ENCODE measurements around the gene MYH10.

MYH10 gene

DNA sequence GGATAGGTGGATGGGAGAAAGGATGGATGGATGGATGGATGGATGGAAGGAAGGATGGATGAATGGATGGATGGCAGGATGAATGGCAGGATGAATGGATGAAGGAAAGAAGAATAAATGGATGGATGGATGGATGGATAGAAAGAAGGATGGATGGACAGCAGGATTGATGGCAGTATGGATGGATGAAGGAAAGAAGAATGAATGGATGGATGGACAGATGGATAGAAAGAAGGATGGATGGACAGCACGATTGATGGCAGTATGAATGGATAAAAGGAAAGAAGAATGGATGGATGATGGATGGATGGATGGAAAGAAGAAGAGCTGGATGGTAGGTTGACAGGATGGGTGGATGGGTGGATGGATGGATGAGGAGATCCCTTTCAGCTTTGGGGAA, 9.2 kb upstream of the MYH10 start:
- in situ Hi-C loops (cut with MboI; ENCODE audit: low sequenced_read_pairs, unreplicated experiment), result no loop called here
- TF ChIP-seq, protein P1, sequence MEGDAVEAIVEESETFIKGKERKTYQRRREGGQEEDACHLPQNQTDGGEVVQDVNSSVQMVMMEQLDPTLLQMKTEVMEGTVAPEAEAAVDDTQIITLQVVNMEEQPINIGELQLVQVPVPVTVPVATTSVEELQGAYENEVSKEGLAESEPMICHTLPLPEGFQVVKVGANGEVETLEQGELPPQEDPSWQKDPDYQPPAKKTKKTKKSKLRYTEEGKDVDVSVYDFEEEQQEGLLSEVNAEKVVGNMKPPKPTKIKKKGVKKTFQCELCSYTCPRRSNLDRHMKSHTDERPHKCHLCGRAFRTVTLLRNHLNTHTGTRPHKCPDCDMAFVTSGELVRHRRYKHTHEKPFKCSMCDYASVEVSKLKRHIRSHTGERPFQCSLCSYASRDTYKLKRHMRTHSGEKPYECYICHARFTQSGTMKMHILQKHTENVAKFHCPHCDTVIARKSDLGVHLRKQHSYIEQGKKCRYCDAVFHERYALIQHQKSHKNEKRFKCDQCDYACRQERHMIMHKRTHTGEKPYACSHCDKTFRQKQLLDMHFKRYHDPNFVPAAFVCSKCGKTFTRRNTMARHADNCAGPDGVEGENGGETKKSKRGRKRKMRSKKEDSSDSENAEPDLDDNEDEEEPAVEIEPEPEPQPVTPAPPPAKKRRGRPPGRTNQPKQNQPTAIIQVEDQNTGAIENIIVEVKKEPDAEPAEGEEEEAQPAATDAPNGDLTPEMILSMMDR (IDR thresholded peaks at IDR 0.05; ENCODE audit: borderline replicate concordance, control extremely low read depth, extremely low read depth, insufficient read depth, missing control alignments), result no peak

DNA sequence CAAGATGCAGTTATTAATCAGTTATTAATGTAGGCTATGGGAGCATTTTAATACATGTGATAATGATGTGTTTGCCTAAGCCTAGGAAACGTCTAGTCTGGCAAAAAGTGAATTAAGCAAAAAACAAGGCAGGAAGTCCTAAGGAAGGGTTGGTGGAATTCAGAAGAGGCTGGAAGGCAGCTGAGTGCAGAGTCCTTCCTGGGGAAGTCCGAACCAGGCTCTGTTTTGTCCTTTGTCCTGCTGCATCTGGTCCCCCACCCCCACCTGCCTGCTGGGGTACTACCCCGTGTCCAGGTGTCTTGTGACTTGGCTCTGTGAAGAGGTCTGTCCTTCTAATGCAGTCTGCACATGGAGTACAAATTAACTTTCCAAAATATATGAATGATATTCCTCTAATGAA, 1.5 kb upstream of the MYH10 start:
- no peak for DNase-seq (ENCODE audit: low spot score)
- in situ Hi-C loops (cut with MboI; ENCODE audit: low sequenced_read_pairs, unreplicated experiment), result no loop called here
- TF ChIP-seq, protein P1 (IDR thresholded peaks at IDR 0.05; ENCODE audit: borderline replicate concordance, control extremely low read depth, extremely low read depth, insufficient read depth, missing control alignments), result no peak

More for the DNA sequence above, 9.2 kb upstream of the MYH10 start:
- DNase-seq (ENCODE audit: low spot score), result no peak

DNA sequence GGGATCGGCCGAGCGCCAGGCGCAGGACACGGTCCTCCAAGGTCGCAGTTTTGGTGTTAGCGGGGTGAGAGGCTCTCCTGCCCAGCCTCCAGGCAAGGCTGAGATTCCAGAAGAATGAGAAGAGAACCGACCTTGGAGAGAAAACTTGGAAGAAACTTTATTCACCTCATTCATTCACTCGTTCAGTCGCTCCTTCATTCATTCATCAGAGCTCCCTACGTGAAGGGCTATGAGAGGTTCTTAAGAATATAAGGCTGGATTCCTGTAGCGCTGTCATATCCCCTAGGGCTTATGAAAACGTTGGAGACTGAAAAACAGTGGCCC, 991 bp upstream of the MYH10 start:
- DNase-seq (ENCODE audit: low spot score), result no peak
- in situ Hi-C loops (cut with MboI; ENCODE audit: low sequenced_read_pairs, unreplicated experiment), result no loop called here
- TF ChIP-seq, protein P1 (IDR thresholded peaks at IDR 0.05; ENCODE audit: borderline replicate concordance, control extremely low read depth, extremely low read depth, insufficient read depth, missing control alignments), result no peak

DNA sequence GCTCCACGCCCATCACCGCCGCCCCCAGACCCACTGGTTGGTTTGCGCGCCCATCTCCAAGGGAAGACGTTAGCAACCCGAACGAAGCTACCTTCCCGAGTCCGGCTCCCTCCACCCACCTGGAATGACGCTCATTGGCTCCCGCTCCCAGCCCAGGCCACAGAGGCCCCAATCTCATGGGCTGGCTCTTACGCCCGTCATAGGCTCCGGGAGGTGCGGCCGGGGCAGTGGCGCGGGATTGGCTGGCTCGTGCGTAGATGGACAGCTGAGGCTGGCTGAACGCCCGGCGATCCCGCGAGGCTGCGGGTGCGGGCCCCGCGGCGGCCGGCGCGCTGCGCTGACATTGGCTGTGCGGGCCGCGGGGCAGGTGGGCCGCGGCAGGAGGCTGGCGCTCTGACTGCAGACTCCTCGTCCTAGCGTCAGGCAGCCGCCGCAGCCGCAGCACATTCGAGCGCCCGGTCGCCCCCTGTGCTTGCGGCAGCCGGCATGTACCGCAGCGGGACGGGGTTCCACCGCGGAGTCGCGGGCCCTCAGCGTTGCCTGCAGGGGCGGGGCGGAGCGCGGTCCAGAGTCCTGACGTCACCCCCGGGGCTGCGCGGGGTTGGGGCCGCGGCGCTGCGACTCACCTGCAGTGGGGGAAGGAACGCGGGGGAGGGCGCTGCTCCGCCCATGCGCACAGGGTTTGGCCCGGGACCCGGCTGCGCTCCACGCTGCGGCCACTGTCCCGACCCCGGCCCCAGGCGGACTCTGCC, 453 bp upstream of the MYH10 start:
- TF ChIP-seq, protein P1 (IDR thresholded peaks at IDR 0.05; ENCODE audit: borderline replicate concordance, control extremely low read depth, extremely low read depth, insufficient read depth, missing control alignments), result peak; percentile 6
- peak; percentile 99 for DNase-seq (ENCODE audit: low spot score)
- in situ Hi-C loops (cut with MboI; ENCODE audit: low sequenced_read_pairs, unreplicated experiment), result no loop called here

DNA sequence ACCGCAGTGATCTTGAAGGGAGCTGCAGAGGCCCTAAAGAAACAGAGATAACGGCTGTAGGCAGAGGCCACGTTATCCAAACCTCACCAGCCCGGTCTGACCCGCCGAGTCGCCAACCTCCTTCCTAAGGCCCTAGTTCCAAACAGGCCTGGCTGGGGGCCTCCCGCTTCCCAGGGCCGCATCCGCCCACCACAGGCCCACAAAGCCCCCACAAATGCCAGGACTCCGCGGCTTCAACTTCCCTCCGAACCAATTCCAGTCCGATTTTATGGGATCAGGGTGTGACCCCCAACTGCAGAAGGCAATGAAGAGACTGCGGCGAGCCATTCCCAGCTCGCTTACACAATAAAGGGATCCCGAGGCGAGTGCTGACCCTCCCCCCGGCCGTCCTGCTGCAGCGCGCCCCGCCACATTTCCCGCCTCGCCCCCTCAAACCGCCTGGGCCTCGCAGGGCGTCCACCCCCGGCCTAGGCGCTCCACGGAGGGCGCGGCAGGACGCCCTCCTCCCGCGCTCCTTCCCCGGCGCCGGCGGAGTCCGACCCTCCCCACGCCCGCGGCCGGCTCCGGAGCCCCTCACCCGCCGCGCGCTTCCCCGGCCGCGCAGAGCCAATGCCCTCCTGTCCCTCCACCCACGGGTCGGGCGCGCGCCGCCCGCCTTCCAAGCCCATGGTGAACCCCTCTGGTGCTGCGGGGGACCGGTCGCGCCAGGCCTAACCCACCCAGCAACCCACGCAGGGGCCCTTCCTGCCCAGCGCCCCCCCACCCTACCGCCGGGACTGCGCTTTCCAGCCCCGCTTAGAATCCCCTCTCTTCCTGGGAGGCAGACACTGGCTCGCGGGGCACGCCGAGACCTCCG, 926 bp downstream of the MYH10 start:
- peak; percentile 47 for DNase-seq (ENCODE audit: low spot score)
- TF ChIP-seq, protein P1 (IDR thresholded peaks at IDR 0.05; ENCODE audit: borderline replicate concordance, control extremely low read depth, extremely low read depth, insufficient read depth, missing control alignments), result no peak
- in situ Hi-C loops (cut with MboI; ENCODE audit: low sequenced_read_pairs, unreplicated experiment), result no loop called here

DNA sequence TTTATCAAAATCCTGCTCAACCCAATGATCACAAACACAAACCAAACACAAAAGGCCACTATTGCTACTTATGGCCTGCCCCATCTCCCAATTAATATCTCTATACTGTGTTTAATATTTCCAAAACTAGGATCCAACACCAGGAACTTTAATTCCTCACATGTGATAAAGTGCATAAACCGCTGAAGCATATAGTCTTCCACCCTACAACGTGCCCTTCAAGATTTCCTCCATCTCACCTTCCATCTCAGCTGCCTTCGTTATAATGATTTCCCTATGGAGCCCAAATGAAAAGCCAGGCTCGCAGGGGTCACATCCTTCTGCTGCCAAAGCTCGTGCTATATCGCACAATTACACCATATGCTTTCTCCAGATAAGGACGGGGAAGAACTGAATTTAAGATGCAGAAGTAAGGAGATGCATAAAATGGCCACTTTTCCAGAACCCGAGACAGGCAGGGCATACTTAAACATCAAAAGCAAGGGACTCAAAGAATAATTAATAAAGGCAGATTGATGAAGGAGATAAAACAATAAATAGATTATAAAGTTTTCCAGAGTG, 1.8 kb downstream of the MYH10 start:
- in situ Hi-C loops (cut with MboI; ENCODE audit: low sequenced_read_pairs, unreplicated experiment), result no loop called here
- TF ChIP-seq, protein P1 (IDR thresholded peaks at IDR 0.05; ENCODE audit: borderline replicate concordance, control extremely low read depth, extremely low read depth, insufficient read depth, missing control alignments), result no peak
- DNase-seq (ENCODE audit: low spot score), result no peak

All from GM13976 (cell line).